GM12872 (cell line): ENCODE data around the gene SPATA32.

Source experiments
- TF ChIP-seq, protein P1 (sequence below): IDR thresholded peaks from 3 replicates; pipeline ENCODE4 v1.5.1; 2011; ENCODE audit warnings: low read depth, mild to moderate bottlenecking, low read length, moderate library complexity; ENCODE audit not compliant: insufficient read depth

Gene SPATA32

DNA sequence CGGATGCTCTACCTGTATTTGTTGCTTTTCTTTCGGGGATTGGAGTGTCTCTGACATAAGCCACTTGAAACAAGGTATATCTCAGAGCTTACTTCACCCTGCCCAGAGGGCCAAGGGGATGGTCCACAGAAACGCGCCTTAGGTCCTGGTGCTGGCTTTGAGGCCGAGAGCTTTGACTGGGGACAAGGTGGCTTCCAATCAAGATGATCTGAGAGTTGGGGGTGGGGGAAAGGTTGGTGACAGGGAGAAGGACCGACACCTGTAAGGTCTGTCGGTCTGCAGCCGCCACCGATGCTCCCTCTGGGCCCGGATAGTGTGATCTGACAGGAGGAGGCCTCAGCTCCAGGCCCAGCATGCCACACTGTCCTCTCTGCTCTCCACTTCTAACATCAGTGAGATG, 21.8 kb upstream of the SPATA32 start:
- TF ChIP-seq, protein P1, sequence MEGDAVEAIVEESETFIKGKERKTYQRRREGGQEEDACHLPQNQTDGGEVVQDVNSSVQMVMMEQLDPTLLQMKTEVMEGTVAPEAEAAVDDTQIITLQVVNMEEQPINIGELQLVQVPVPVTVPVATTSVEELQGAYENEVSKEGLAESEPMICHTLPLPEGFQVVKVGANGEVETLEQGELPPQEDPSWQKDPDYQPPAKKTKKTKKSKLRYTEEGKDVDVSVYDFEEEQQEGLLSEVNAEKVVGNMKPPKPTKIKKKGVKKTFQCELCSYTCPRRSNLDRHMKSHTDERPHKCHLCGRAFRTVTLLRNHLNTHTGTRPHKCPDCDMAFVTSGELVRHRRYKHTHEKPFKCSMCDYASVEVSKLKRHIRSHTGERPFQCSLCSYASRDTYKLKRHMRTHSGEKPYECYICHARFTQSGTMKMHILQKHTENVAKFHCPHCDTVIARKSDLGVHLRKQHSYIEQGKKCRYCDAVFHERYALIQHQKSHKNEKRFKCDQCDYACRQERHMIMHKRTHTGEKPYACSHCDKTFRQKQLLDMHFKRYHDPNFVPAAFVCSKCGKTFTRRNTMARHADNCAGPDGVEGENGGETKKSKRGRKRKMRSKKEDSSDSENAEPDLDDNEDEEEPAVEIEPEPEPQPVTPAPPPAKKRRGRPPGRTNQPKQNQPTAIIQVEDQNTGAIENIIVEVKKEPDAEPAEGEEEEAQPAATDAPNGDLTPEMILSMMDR: no peak

DNA sequence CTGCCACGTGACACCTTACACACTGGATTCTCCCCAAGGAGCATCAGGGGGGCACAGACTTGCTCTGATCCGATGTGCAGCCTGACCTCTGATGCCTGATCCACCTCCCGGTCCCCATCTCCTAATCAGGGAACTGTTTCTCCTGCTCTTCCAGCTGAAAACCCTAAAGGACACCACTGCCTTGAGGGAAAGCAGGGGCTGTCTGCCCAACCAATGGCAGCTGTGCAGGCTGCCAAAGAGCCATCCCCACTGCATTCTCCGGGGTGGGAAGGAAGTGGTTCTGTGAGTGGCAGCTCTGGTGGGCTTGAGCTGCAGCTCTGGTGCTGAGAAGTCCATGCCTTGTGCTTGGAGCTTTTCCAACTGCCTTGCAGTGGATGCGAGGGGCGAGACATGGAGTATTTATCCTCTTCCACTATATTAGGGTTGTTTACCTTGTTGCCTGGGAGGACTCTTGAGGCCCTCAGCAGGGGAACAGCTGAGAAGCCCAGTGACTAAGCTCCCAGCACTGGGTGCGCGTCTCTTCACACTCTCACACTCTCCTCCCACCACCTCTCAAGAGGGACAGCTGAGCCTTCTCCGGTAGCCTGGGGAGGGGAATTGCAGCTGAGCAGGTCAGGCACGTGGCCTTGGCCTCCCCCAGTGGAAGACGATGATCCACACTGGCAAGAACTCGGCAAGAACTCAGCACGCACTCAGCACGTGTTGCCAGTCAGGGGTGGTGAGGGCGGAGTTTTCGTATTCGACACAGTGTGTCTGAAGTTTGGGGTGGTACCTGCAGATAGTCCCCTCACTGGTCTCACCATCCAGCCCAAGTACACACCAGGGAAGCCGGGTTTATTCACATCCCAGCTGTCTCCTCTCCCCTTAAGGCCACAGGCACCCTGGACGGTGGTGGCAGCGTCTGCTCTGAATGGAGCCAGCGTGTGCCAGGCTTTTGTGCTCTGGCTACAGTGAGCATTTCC, 21.1 kb upstream of the SPATA32 start:
- TF ChIP-seq, protein P1: no peak

DNA sequence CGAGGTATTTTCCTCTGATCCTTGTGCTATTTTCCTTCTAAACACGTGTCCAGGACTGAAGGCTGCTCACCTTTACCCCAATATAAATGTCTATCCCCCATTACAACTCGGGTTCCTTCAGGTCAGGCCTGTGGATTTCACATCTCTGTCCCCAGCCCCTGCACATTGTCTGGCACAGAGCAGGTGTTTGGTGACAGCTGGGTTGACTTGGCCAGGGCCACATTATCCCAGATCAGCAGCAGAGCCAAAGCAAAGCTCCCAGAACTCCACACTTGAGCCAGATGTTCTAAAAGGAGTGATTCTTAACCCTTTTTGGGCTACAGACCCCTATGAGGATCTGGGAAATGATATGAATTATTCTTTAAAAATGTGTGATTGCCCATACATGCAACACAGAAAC, 18.0 kb upstream of the SPATA32 start:
- TF ChIP-seq, protein P1: no peak

DNA sequence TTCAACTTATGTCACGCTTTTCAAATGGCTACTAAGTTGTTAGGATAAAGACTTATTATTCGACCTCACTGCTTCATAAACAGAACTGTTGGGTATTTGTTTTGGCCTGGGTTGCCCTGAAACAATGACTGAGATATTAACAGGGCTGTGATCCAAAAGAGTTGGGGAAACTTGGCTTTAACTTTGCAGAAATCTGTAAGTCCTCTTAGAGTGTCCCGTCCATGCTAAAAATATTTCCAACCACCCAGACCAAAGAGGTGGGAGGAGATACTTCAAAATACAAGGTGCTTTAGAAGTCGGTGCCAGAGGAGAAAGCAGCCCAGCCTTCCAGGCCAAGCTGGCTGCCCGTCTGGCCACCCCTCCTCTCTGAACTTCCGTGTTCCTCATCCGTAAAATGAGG, 16.1 kb upstream of the SPATA32 start:
- TF ChIP-seq, protein P1: no peak

DNA sequence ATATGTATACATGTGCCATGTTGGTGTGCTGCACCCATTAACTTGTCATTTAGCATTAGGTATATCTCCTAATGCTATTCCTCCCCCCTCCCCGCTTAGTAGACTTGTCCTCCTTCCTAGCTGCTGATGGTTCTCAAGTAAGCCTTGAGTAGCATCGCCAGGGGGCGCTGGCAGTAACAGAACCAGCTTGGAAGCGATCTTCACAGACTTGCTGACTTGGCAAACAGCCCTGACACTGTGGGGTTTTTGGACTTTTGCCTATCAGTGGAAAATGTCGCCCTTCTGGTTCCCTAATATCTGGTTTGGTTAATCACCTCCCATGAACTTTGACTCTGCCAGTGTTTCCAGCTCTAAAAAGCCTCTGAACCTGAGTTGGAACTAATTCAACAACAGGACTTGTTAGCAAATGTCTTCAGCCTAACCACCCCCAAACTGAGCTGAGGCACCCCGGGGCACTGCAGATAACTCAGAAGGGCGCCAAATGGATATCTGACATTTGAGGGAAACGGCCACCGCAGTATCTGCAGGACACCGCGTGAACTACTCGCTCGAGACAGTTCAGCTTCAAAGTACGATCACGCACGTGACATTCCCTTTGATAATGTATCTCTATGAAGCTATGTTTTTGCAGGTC, 15.4 kb upstream of the SPATA32 start:
- TF ChIP-seq, protein P1: peak; percentile 87

DNA sequence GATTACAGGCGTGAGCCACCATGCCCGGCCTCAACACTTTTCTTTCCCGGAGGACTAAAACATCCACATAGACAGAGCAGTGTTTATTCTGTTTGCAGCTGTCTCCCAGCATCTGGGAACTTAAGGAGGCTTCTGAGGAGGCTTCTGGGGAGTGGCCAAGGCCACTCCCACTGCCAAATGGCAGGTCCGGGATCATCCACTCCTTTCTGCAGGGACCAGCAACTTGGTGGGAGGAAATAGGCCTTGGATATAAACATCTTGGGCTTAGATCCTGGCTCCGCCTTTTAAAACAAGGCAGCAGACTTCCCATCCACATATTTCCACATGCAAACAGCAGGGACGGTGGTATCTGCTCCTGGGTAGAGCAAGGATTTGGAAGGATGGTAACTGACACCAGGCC, 14.1 kb upstream of the SPATA32 start:
- TF ChIP-seq, protein P1: no peak

DNA sequence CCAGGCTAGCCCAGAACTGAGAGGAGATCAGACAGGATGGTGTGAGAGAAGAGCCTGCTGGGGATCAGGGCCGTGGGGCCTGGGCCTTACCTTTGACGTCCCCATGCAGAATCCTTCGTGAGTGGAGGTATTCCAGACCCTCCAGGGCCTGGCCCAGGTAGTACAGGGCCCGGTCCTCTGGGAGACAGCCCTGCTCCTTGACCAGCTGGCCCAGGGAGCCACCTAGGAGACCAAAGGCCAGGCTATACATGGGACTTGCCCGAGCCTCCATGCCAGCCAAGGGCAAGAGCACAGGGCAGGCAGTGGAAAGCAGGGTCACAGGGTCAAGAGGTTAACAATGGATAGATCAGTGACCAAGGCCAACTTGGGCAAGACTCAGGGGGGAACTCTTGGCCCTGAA, 12.1 kb upstream of the SPATA32 start:
- TF ChIP-seq, protein P1: no peak
